HepG2 (cell line): ENCODE data around the gene PPCDC. TPM values are rescaled to one million over a fixed set of nuclear protein-coding genes. Genes with fewer than 3 reads are reported as not detected.
A peak's percentile ranks its signal among the peaks of the same experiment; 100 is the strongest.

Experiments
- ATAC-seq: fragments of 200-7000 bp; cut with Tn5 transposase; 3 replicates; pipeline ENCODE4 v1.9.1; 2020; ENCODE audit warnings: mild to moderate bottlenecking, moderate library complexity
- BruUV-seq: library from RNA; stranded (reverse); fragments of 400-500 nt; replicated peaks from 2 replicates; lab custom pipeline; 2021; lab: Mats Ljungman, UMichigan
- CTCF ChIA-PET: fragments of 300-600 bp; formaldehyde crosslinking; extraction: SDS; loops from one replicate; lab custom pipeline; 2021; ENCODE audit warnings: low total read pairs, inconsistent platforms, low intra/inter-chr PET ratio; lab: Yijun Ruan, JAX
- POLR2A ChIA-PET: fragments of 350-600 bp; sonication (Branson Sonifier 250); formaldehyde crosslinking; loops from one replicate; lab custom pipeline; 2020; ENCODE audit warnings: antibody characterized with exemption, inconsistent platforms; lab: Yijun Ruan, JAX
- DNase-seq: peaks from one replicate; pipeline ENCODE4 v3.0.0-alpha.2; 2015; ENCODE audit warnings: low spot score
- FAIRE-seq: peaks from 3 replicates; lab custom pipeline; 2011; peaks lifted over from hg19 to GRCh38; lab: Jason Lieb, UNC
- H2AFZ ChIP-seq: one replicate; pipeline ENCODE4 v1.6.1; 2011; ENCODE audit warnings: low read length, inconsistent platforms
- H3K27ac ChIP-seq: fragments of 300-600 bp; 3 replicates; pipeline ENCODE4 v1.8.0; 2011; ENCODE audit warnings: mixed run types, mild to moderate bottlenecking, mixed read lengths, low read length, inconsistent platforms; ENCODE audit not compliant: insufficient read depth; ENCODE audit errors: extremely low read length
- H3K27me3 ChIP-seq, 2 experiments: fragments of 200-600 bp in 1 of 2; 2 replicates in 1 of 2; 3 replicates in 1 of 2; pipeline versions ENCODE4 v1.6.0 to v1.8.0; 2011; ENCODE audit warnings: low read length in 2 of 2, mild to moderate bottlenecking in 2 of 2, moderate library complexity in 2 of 2, inconsistent platforms in 1 of 2; ENCODE audit not compliant: insufficient read depth in 2 of 2, control insufficient read depth in 1 of 2
- H3K36me3 ChIP-seq, 2 experiments: fragments of 200-600 bp in 1 of 2; replicated peaks in 1 of 2; 2 replicates in 1 of 2; 3 replicates in 1 of 2; pipeline versions ENCODE4 v1.5.1 to v1.8.0; 2011; ENCODE audit warnings: low read length in 2 of 2, inconsistent platforms in 1 of 2; ENCODE audit not compliant: insufficient read depth in 2 of 2, control insufficient read depth in 1 of 2
- H3K4me1 ChIP-seq: 2 replicates; pipeline ENCODE4 v1.5.1; 2012; ENCODE audit warnings: low read length, inconsistent platforms; ENCODE audit not compliant: insufficient read depth
- H3K4me2 ChIP-seq: 2 replicates; pipeline ENCODE4 v1.6.0; 2011; ENCODE audit warnings: low read depth, low read length, inconsistent platforms
- H3K4me3 ChIP-seq, 3 experiments: fragments of 200-600 bp in 1 of 3; sonication (generic), shearing (Covaris generic) in 1 of 3; replicated peaks in 1 of 3; 2 replicates each; pipeline ENCODE4 v1.5.1; 2011 to 2016; ENCODE audit warnings: low read length in 3 of 3, inconsistent platforms in 2 of 3, low read depth in 2 of 3, mild to moderate bottlenecking in 2 of 3, control low read depth in 1 of 3, mixed read lengths in 1 of 3; ENCODE audit not compliant: insufficient read depth in 1 of 3
- H3K79me2 ChIP-seq: one replicate; pipeline ENCODE4 v1.6.1; 2011; ENCODE audit warnings: low read length, inconsistent platforms; ENCODE audit not compliant: insufficient read depth
- H3K9ac ChIP-seq: 2 replicates; pipeline ENCODE4 v1.6.0; 2011; ENCODE audit warnings: mild to moderate bottlenecking, low read depth, low read length, inconsistent platforms; ENCODE audit not compliant: insufficient read depth
- H3K9me3 ChIP-seq: 2 replicates; pipeline ENCODE4 v1.5.1; 2012; ENCODE audit warnings: mild to moderate bottlenecking, low read length
- H4K20me1 ChIP-seq: 2 replicates; pipeline ENCODE4 v1.6.0; 2011; ENCODE audit warnings: inconsistent platforms, mild to moderate bottlenecking, low read length, moderate library complexity; ENCODE audit not compliant: insufficient read depth
- ADNP ChIP-seq: sonication (generic); formaldehyde crosslinking; IDR thresholded peaks from 2 replicates; pipeline ENCODE4 v1.4.0; 2020; ENCODE audit warnings: missing genetic modification reagents
- KAT8 ChIP-seq: IDR thresholded peaks from 2 replicates; pipeline ENCODE4 v1.6.1; 2016; ENCODE audit warnings: missing genetic modification reagents, missing compliant biosample characterization
- STAG1 ChIP-seq: sonication (generic); formaldehyde crosslinking; IDR thresholded peaks from 2 replicates; pipeline ENCODE4 v1.4.0; 2020; ENCODE audit warnings: missing genetic modification reagents
- ZFP62 ChIP-seq: sonication (generic); formaldehyde crosslinking; IDR thresholded peaks from 2 replicates; pipeline ENCODE4 v1.4.0; 2020; ENCODE audit warnings: missing genetic modification reagents
- ZNF841 ChIP-seq: sonication (generic); formaldehyde crosslinking; IDR thresholded peaks from 2 replicates; pipeline ENCODE4 v1.8.1; 2023; ENCODE audit warnings: missing genetic modification reagents, borderline replicate concordance
- WGBS: methylation state at CpG from one replicate; pipeline ENCODE4 v1.1.6; 2017; ENCODE audit warnings: low lambda C conversion rate; 5-methylcytosine and 5-hydroxymethylcytosine counted together
- in situ Hi-C: cut with HindIII; loops from 2 replicates; pipeline ENCODE4 v1.10.0; 2017; ENCODE audit warnings: low pct_unique_long_range_greater_than_20kb; ENCODE audit not compliant: extremely low pct_ligation_motif_present
- intact Hi-C: fragments of 100-400 bp; cut with micrococcal nuclease; formaldehyde crosslinking; loops from one replicate; pipeline ENCODE4 v1.10.0; 2022; ENCODE audit not compliant: unreplicated experiment
- polyA plus RNA-seq, 8 experiments: library from polyadenylated mRNA; depleted of rRNA in 3 of 8; stranded (reverse) in 7 of 8; unstranded in 1 of 8; fragments of >200 nt; fragmentation: Illumina TruSeq in 4 of 8; extraction: Trizol in 4 of 8; gene quantifications; 2 replicates each; pipeline versions ENCODE4 v1.2.1 to v1.2.3, GENCODE V29; 2011 to 2016; ENCODE audit warnings: low read depth in 4 of 8, missing spikeins in 1 of 8, mixed read lengths in 1 of 8; ENCODE audit not compliant: insufficient read depth in 1 of 8
- total RNA-seq, 5 experiments: library from RNA; depleted of rRNA; stranded (reverse); fragments of >200 nt; fragmentation: Illumina TruSeq; extraction: Trizol; gene quantifications; 2 replicates each; pipeline ENCODE4 v1.2.3, GENCODE V29; 2016; ENCODE audit warnings: low read depth in 1 of 5
- TF ChIP-seq, protein P1 (sequence below): sonication (generic); formaldehyde crosslinking; IDR thresholded peaks from 2 replicates; pipeline ENCODE4 v1.5.0; 2020; ENCODE audit warnings: mild to moderate bottlenecking, missing genetic modification reagents, moderate library complexity
- TF ChIP-seq, protein P2 (sequence below): sonication (generic); formaldehyde crosslinking; IDR thresholded peaks from 2 replicates; pipeline ENCODE4 v1.4.0; 2020; ENCODE audit warnings: missing genetic modification reagents, borderline replicate concordance
- TF ChIP-seq, protein P3 (sequence below): sonication (generic); formaldehyde crosslinking; IDR thresholded peaks from 2 replicates; pipeline ENCODE4 v1.9.0; 2022; ENCODE audit warnings: low read depth, missing genetic modification reagents

Gene PPCDC
- total and polyA plus RNA-seq, 2 of the 13 experiments (the other 11 are each of a cell fraction or from before 2014, with no cell fraction given), result 12.3 to 12.8 TPM

DNA sequence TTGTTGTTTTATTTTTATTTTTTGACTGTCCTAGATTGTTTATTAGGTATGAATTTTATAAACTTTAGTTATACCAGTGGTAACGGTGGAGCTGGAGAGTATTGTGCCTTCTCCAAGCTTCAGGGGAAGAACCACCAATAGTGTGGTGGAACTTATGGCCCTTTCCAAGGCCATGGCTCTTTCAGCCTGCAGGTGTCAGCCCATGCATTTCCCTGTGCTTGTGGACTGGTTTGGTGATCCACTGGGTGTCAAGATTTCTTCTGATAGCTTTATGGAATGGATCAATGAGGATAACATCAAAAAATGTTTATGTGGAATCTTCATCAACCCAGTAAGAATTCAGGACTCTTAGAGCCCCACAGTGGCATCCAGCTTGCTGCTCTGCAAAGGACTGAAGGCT, 47.2 kb upstream of the PPCDC start:
- Histone ChIP-seq H3K4me1 (no peaks in the 10 kb centered on the region), H2AFZ (no peak overlapping the region), H3K36me3 (no peaks in the 10 kb centered on the region), H3K9me3 (no peaks in the 10 kb centered on the region), H3K27me3 (peaks cover 1 to 23% of the 10 kb centered on the region in 2 experiments; a peak in 3 of 5 replicates), H4K20me1 (no peaks in the 10 kb centered on the region), H3K79me2 (no peaks in the 10 kb centered on the region), H3K4me2 (no peak overlapping the region), H3K9ac (no peak overlapping the region), H3K4me3 (no peak overlapping the region), H3K27ac (no peak overlapping the region)
- ATAC-seq (no peak), FAIRE-seq (no peak), DNase-seq (no peak)
- ChIA-PET POLR2A (no interaction called here), CTCF (no interaction called here)
- intact Hi-C loops (no loop called here), in situ Hi-C loops (no loop called here)
- WGBS, result 71% methylated on average over 1 of the region's 1 CpG
- BruUV-seq, result no TSS peak
- TF ChIP-seq, protein P1, sequence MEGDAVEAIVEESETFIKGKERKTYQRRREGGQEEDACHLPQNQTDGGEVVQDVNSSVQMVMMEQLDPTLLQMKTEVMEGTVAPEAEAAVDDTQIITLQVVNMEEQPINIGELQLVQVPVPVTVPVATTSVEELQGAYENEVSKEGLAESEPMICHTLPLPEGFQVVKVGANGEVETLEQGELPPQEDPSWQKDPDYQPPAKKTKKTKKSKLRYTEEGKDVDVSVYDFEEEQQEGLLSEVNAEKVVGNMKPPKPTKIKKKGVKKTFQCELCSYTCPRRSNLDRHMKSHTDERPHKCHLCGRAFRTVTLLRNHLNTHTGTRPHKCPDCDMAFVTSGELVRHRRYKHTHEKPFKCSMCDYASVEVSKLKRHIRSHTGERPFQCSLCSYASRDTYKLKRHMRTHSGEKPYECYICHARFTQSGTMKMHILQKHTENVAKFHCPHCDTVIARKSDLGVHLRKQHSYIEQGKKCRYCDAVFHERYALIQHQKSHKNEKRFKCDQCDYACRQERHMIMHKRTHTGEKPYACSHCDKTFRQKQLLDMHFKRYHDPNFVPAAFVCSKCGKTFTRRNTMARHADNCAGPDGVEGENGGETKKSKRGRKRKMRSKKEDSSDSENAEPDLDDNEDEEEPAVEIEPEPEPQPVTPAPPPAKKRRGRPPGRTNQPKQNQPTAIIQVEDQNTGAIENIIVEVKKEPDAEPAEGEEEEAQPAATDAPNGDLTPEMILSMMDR (CRISPR knock-in tag), result peak; percentile 38; the same call in 1 of the 2 replicates
- TF ChIP-seq ADNP (CRISPR knock-in tag), result no peak
- TF ChIP-seq STAG1 (CRISPR knock-in tag), result peak; percentile 25; the same call in 1 of the 2 replicates

DNA sequence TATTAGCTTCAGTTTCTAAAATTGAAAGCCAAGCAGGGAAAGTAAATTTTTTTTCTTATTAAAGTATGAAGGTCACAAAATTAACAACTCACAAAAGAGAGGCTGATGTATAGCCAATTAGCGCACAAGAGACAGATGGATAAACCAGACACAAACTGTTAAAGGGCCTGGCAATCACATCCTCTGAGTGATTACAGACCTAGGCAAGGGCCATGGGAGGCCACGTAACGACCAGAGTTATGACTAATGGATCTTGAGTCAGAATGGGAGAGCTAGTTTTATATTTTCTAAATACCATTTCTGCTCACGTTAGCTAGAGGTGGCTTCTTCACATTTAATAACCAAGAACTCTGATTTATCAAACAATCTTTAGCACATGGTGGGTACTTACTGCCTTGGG, 45.8 kb upstream of the PPCDC start:
- WGBS, result 14% methylated on average over 4 of the region's 4 CpGs
- POLR2A ChIA-PET, result no interaction called here

More for the DNA sequence above, 45.8 kb upstream of the PPCDC start:
- H3K4me2 ChIP-seq, result no peak overlapping the region
- no peak for ATAC-seq
- no peaks in the 10 kb centered on the region for H3K36me3 ChIP-seq
- H3K9ac ChIP-seq, result no peak overlapping the region
- no peak for DNase-seq
- TF ChIP-seq ZNF841 (CRISPR knock-in tag) (no peak), KAT8 (CRISPR knock-in tag) (no peak), ZFP62 (no peak)
- TF ChIP-seq, protein P2, sequence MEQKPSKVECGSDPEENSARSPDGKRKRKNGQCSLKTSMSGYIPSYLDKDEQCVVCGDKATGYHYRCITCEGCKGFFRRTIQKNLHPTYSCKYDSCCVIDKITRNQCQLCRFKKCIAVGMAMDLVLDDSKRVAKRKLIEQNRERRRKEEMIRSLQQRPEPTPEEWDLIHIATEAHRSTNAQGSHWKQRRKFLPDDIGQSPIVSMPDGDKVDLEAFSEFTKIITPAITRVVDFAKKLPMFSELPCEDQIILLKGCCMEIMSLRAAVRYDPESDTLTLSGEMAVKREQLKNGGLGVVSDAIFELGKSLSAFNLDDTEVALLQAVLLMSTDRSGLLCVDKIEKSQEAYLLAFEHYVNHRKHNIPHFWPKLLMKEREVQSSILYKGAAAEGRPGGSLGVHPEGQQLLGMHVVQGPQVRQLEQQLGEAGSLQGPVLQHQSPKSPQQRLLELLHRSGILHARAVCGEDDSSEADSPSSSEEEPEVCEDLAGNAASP (CRISPR knock-in tag), result no peak
- TF ChIP-seq, protein P3, sequence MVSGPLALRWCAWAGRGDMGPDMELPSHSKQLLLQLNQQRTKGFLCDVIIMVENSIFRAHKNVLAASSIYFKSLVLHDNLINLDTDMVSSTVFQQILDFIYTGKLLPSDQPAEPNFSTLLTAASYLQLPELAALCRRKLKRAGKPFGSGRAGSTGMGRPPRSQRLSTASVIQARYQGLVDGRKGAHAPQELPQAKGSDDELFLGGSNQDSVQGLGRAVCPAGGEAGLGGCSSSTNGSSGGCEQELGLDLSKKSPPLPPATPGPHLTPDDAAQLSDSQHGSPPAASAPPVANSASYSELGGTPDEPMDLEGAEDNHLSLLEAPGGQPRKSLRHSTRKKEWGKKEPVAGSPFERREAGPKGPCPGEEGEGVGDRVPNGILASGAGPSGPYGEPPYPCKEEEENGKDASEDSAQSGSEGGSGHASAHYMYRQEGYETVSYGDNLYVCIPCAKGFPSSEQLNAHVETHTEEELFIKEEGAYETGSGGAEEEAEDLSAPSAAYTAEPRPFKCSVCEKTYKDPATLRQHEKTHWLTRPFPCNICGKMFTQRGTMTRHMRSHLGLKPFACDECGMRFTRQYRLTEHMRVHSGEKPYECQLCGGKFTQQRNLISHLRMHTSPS (CRISPR knock-in tag), result no peak
- no peaks in the 10 kb centered on the region for H3K79me2 ChIP-seq
- H3K4me3 ChIP-seq, result no peak overlapping the region
- in situ Hi-C loops (no loop called here), intact Hi-C loops (no loop called here)
- no peaks in the 10 kb centered on the region for H3K4me1 ChIP-seq
- FAIRE-seq, result no peak
- BruUV-seq, result no TSS peak
- no peaks in the 10 kb centered on the region for H4K20me1 ChIP-seq
- no peak overlapping the region for H3K27ac ChIP-seq
- H3K27me3 ChIP-seq, result peaks cover 1 to 26% of the 10 kb centered on the region in 2 experiments; a peak in 3 of 5 replicates
- CTCF ChIA-PET, result no interaction called here
- no peaks in the 10 kb centered on the region for H3K9me3 ChIP-seq
- no peak overlapping the region for H2AFZ ChIP-seq
